ENCODE data around the gene BICRA.
A peak's percentile ranks its signal among the peaks of the same experiment; 100 is the strongest.
"Not testable (repeated sequence)": the region's sequence is repeated elsewhere in the genome, so short reads cannot be mapped to it uniquely, and the experiment has no call there.

The BICRA gene

DNA sequence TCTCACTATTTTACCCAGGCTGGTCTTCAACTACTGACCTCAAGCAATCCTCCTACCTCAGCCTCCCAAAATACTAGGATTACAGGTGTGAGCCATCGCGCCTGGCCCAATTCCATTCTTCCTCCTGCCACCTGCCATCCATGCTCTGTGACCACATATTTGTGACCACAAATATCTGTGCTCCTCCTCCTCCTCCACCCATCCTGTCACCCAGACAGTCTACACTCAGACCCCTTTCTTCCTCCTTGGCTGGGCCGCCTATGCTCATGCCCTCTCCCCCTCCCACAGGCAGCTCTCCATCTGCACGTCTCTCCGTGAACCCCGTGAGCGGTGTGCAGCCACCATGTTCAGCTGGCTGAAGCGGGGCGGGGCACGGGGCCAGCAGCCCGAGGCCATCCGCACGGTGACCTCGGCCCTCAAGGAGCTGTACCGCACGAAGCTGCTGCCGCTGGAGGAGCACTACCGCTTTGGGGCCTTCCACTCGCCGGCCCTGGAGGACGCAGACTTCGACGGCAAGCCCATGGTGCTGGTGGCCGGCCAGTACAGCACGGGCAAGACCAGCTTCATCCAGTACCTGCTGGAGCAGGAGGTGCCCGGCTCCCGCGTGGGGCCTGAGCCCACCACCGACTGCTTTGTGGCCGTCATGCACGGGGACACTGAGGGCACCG, 107.5 kb downstream of the BICRA start:
- no peak for DNase-seq

DNA sequence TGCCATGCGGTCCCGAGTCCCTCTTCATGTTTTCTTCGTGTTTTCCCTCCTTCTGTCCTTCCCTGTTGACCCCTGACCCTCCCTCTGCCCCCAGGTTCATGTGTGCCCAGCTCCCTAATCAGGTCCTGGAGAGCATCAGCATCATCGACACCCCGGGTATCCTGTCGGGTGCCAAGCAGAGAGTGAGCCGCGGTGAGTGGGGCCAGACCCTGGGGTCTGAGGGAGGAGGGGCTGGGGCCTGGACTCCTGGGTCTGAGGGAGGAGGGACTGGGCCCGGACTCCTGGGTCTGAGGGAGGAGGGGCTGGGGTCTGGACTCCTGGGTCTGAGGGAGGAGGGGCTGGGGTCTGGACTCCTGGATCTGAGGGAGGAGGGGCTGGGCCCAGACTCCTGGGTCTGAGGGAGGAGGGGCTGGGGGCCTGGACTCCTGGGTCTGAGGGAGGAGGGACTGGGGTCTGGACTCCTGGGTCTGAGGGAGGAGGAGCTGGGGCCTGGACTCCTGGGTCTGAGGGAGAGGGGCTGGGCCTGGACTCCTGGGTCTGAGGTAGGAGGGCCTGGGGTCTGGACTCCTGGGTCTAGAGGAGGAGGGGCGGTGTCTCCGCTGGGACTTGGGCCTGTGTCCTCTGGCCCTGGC, 109.6 kb downstream of the BICRA start:
- not testable (repeated sequence) for DNase-seq

DNA sequence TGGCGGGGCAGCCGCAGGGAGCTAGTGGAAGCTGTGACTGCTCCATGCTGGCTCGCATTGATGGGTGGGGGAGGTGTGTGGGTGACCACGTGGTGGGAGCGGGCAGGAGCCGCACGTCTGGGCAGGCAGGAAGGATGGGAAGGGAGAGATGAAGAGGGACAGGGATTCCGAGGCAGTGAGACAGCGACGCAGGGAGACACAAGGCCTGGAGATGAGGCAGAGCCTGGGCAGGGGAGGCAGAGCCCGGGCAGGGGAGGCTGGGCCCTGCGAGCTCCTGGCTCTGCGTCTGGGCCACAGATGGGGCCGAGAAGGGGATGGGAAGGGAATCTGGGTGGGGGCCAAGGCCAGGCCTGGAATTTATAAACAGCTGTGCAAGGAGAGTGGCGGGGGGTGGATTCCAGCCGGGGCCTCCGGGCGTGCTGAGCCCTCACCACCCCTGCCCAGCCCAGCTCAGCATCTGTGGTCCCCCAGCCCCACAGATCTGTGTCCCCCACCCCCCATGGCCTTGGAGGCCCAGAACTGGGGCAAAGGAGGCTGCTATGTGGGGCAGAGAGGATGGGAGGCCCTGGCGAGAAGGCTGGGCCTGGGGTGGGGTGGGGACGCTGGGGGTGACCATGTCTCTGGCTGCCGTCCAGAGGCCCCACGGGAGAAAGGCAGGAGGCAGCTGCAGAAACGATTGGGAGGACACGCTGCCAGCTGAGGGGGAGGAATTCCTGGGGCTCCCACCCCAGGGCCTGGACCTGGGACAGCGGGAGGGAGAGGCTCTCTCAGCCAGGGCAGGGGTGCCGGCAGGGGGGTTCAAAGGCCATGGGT, 110.3 kb downstream of the BICRA start:
- DNase-seq = no peak

DNA sequence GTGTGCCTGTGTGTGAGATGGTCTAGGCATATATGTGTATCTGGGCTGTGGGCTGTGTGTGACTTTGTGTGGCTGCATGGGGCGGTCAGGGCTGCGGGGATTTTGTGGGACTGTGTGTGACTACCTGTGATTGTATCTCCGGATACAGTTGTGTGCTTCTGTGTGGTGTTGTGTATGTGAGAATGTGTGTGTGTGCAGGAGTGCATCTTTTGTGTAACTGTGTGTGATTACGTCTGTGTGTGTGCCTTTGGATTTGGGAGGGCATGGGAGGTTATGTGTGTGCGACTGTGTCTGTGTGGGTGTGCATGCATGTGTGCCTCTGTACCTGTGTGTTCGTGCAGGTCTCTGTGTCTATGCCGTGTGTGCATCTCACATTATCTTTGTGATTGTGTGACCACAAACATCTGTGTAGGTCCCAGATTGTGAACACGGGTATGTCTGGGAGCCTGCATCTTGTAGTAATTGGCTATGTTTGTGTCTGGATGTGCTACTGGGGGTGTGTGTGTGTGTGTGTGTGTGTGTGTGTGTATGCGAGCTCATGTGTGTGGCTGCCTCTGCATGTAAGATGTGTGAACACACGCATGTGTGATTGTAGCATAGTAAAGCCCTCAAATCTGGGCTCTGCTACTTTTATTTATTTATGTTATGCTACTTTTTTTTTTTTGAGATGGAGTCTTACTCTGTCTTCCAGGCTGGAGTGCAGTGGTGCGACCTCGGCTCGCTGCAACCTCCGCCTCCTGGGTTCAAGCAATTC, 111.9 kb downstream of the BICRA start:
- no peak for DNase-seq

DNA sequence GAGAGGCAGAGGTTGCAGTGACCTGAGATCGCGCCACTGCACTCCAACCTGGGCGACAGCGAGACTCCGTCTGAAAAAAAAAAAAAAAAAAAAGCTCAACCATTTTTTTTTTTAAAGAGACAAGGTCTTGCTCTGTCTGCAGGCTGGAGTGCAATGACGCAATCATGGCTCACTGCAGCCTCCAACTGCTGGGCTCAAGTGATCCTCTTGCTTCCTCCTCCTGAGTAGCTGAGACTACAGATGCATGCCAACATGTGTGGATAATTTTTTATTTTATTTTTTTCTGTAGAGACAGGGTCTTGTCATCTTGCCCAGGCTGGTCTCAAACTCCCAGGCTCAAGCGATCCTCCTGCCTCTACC, 114.6 kb downstream of the BICRA start:
- no peak for DNase-seq

DNA sequence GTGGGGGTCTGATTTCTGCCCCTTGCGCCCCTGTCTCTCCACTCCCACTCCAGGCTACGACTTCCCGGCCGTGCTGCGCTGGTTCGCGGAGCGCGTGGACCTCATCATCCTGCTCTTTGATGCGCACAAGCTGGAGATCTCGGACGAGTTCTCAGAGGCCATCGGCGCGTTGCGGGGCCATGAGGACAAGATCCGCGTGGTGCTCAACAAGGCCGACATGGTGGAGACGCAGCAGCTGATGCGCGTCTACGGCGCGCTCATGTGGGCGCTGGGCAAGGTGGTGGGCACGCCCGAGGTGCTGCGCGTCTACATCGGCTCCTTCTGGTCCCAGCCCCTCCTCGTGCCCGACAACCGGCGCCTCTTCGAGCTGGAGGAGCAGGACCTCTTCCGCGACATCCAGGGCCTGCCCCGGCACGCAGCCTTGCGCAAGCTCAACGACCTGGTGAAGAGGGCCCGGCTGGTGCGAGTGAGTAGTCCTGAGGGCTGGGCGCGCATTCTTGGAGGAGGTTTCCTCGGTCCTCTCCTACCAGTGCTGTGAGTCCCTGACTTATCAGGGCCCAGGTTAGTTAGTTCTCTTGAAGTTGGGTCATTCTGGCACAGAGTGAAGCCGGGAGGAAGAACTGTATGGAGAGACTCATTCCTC, 116.9 kb downstream of the BICRA start:
- no peak for DNase-seq

DNA sequence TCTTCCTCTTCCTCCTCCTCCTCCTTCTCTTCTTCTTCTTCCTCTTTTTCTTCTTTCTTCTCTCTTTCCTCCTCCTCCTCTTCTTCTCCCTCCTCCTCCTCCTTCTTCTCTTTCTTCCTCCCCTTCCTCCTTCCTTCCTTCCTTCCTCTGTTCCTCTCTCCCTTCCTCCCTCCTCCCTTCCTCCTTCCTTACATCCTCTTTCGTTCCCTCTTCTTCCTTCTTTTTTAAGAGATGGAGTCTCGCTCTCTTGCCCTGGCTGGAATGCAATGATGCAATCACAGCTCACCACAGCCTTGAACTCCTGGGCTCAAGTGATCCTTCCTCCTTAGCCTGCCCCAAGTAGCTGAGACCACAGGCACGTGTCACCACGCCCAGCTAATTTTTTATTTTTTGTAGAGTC, 117.5 kb downstream of the BICRA start:
- no peak for DNase-seq

DNA sequence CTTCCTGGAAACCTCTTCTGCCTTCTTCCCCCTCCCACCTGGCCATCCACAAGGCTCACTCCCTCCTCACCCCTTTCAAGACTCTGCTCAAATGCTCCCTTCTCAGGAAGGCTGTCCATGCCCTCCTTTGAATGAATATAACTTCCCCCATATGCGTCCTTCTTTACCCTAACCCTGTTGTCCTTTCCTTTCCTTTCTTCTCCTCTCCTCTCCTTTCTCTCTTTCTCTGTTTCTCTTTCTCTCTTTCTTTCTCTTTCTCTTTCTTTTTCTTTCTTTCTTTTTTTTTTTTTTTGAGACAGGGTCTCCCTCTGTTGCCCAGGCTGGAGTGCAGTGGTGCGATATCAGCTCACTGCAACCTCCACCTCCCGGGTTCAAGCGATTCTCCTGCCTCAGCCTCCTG, 119.4 kb downstream of the BICRA start:
- not testable (repeated sequence) for DNase-seq

DNA sequence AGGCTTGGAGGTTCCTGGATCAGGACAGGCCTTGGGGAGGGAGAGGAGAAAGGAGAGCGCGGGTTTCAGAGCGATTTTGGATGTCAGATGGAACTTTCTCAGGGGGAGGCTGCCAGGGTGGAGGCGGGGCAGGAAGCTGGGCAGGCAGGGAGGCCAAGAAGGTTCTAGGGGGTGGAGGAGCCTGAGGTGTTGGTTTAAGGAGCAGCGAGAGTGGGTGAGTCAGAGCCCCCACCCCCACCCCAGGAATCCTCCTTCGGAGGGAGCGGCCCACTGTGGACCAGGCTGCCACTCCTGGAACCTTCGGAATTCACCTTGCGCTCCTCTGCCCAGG, 120.5 kb downstream of the BICRA start:
- DNase-seq = no peak

DNA sequence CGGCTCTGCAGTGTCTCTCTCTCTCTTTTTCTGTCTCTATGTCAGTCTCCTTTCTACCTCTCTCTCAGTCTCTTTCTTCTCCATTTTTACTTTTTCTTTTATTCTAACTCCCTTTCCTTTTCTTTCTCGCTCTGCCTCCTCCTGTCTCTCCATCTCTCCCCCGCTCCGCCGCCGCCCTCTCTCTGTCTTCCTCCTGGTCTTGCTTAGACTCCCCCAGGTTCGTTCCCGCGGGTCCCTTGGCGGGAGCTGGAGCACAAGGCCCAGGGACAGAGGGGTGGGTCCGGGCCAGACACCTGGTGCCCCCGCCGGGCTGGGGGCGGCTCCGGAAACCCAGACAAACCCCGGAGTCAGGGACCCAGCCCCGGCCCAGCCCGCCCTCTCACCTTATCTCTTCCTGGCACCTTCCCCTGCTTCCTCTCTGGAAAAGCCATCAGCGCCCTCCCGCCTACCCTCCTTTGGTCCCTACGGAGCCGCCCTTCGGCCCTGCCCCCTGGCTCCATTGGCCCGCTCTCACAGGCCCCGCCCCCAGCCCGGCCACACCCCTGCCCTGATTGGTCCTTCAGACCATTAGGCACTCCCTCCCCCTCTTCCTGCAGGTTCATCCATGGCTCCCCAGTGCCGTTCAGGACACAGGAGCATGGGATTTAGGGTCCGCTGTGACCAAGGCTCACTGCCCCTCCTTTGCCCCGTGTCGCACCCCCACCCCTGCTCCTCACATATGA, 121.0 kb downstream of the BICRA start:
- DNase-seq = no peak

DNA sequence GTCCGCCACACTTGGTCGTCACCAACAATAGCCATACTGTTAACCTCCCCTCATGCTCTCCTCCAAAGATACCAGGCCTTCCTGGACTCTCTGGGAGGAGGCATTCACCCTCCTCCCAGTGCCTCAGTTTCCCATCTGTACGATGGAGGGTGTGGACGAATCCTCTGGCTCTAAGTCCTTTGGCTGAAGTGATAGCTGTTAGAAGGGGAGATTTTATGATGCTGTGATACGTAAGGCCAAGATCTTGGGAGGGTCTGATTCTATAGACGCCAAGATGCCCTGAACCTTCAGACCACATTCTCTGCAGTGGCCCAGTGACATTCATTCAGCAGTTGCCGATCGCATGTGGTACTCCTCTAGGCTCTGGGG, 121.6 kb downstream of the BICRA start:
- DNase-seq = no peak

DNA sequence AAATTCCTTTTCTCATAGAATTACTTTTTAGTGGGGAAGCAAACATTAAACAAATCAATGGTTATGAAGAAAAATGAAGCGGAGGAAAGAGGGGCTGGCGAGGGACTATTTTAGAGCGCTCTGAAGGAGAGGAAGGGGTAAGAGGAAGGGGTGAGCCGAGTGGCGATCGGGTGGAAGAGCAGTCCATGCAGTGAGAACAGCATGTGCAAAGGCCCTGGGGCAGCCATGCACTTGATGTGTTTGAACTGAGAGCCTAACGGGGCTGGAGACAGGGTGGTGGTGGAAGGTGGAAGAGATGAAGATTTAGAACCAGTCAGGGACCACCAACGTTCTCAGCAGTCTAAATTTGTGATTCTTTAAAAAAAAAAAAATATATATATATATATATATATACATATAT, 122.0 kb downstream of the BICRA start:
- no peak for DNase-seq

DNA sequence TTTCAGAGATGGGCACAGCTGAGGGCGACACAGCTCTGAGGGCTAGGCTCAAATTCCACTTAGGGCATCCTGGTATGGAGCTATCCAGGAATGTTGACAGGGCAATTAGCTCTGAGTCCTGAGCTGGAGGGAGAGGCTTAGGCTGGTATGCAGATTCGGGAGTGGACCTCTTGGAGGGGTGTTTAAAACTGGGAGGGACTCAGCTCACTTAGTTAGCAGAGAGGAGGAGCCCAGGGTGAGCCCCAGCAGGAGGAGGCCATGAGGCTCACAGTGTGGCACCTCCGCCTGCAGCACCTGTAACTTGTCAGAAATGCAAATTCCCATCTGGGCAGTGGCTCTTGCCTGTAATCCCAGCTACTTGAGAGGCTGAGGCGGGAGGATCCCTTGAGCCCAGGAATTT, 126.2 kb downstream of the BICRA start:
- no peak for DNase-seq

DNA sequence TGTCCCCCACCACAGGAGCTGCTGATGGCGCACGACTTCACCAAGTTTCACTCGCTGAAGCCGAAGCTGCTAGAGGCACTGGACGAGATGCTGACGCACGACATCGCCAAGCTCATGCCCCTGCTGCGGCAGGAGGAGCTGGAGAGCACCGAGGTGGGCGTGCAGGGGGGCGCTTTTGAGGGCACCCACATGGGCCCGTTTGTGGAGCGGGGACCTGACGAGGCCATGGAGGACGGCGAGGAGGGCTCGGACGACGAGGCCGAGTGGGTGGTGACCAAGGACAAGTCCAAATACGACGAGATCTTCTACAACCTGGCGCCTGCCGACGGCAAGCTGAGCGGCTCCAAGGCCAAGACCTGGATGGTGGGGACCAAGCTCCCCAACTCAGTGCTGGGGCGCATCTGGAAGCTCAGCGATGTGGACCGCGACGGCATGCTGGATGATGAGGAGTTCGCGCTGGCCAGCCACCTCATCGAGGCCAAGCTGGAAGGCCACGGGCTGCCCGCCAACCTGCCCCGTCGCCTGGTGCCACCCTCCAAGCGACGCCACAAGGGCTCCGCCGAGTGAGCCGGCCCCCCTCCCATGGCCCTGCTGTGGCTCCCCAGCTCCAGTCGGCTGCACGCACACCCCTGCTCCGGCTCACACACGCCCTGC, 132.1 kb downstream of the BICRA start:
- DNase-seq = no peak

DNA sequence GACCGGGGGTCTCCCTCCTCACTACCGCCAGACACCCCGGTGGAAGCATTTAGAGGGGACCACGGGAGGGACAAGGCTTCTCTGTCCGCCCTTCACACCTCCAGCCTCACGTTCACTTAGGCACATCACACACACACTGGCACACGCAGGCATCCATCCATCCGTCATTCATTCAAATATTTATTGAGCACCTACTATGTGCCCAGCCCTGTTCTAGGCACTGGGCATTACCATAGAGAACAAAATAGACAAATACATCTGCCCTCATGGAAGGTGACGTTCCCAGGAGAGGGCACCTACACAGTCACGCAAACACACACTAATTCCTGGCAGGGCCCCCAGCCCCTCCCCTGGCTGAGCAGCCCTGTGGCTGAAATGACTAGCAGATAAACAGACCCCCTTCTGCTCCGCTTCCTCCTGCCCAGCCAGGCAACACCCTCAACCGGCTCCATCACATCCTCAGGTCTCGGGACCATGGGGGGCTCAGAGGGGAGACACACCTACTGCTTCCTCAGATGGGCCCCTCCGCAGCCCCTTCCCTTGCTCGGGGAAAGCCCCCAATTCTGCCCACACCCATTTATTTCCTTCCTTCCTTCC, 132.7 kb downstream of the BICRA start:
- no peak for DNase-seq

DNA sequence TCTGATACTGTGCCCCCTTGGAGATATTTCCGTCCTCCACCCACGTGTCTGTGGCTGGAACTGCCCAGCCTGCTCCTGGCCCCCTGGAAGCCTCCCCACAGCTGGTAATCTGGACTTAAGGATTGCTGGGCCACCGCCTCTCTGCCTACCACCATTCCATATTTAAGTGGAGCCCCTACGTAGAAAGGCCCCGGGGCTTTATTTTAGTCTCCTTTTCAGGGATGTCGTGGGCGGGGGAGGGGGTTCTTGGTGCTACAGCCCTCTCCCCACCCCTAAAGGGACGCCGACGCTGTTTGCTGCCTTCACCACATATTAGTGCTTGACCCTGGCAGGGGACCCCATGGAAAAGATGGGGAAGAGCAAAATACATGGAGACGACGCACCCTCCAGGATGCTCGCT, 133.7 kb downstream of the BICRA start:
- DNase-seq = no peak

DNA sequence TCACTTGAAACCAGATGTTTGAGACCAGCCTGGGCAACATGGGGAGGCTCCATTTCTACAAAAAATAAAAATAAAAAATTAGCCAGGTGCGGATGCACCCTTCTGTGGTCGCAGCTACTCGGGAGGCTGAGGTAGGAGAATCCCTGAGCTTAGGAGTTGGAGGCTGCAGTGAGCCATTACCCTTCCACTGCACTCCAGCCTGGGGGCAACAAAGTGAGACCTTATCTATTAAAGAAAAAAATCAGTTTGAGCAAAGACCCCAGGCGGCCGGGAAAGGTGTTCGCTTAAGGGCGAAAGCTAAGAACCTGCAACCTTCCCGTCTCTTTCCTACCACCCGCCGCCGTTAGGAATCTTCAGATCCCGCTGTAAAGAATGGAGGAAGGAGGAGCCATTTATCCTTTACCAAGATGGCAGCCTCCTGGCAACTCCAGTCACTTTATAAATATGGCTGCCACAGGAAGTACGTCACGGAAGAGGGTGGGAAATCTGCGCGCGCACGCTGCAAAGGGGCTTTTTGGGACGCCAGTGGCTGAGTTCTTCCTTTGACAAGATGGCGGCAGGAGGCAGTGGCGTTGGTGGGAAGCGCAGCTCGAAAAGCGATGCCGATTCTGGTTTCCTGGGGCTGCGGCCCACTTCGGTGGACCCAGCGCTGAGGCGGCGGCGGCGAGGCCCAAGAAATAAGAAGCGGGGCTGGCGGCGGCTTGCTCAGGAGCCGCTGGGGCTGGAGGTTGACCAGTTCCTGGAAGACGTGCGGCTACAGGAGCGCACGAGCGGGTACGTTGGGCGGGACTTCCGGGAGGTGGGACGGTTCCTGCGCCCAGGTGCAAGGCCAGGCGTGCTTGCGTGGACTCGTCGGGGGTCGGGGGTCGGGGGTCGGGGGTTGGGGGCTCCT, 136.3 kb downstream of the BICRA start, which contains the start of gene NOP53:
TSS of gene NOP53 (plus strand) at position 537 of the 892 bp plus-strand sequence. CDS start at position 551, 14 bp downstream.
- peak; percentile 95 for DNase-seq

DNA sequence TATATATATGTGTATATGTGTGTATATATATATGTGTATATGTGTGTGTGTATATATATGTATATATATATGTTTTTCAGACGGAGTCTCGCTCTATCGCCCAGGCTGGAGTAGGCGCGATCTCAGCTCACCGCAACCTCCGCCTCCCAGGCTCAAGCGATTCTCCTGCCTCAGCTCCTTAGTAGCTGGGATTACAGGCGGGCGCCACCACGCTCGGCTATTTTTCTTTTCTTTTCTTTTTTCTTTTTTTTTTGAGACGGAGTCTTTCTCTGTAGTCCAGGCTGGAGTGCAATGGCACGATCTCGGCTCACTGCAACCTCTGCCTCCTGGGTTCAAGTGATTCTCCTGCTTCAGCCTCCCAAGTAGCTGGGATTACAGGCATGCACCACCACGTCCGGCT, 137.2 kb downstream of the BICRA start:
- DNase-seq = not testable (repeated sequence)

DNA sequence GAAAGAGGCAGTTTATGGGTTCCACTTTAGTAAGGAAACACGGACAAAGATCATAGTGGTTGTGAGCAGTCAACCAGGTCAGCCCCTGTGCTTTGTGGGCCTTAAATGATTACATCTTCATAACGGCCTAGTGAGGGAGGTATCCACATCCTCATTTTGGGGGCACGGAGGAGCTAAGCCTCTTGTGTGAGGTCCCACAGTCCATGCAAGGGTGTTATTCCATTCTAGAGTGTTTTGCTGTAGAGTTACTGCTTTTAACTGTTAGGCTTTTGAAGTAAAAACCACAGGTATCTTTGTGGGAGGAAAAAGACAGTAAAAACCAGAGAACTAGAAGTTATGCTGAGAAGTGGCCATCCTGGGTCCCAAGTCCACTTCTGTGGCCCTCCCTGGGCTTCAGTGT, 140.4 kb downstream of the BICRA start:
- DNase-seq = no peak

DNA sequence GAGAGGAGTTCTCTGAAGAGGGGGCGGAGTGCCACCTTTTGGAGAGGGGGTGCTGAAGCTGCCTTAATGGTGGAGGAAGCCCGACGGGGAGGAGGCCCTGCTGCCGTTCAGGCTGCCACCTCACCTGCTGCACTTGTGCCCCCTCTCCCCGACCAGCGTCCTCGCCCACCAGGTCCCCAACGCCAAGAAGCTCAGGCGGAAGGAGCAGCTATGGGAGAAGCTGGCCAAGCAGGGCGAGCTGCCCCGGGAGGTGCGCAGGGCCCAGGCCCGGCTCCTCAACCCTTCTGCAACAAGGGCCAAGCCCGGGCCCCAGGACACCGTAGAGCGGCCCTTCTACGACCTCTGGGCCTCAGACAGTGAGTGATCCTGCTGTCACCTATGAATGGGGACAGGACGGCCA, 141.8 kb downstream of the BICRA start:
- DNase-seq = no peak

Data from NCI-H526 treated with DMSO at 0.1 percent for 48 hours (cell line).